GM19467 (cell line): ENCODE results near the gene PDE11A.

Experiments used
- ATAC-seq: cut with Tn5 transposase; IDR thresholded peaks from one replicate; pipeline ENCODE4 v1.9.1; 2021; ENCODE audit warnings: mild to moderate bottlenecking, moderate library complexity; ENCODE audit not compliant: unreplicated experiment

The PDE11A gene

DNA sequence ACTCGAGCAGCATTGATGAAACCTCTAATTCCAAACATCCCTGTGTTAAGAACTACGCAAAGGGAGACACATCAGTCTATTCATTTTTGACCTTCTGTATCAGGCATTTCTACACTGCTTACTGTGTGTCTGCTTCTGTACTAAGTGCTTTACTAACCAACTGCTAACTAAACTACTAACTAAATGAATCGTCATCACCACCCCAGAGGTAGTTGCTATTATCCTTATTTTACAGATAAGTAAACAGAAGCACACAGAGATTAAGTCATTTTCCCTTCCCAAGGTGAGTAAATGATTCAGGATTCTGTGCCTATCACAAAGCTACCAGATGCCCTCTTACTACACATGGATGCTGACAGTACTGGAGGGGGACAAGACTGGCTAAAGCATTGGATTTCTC, 395.9 kb downstream of the PDE11A start:
- ATAC-seq: no peak

DNA sequence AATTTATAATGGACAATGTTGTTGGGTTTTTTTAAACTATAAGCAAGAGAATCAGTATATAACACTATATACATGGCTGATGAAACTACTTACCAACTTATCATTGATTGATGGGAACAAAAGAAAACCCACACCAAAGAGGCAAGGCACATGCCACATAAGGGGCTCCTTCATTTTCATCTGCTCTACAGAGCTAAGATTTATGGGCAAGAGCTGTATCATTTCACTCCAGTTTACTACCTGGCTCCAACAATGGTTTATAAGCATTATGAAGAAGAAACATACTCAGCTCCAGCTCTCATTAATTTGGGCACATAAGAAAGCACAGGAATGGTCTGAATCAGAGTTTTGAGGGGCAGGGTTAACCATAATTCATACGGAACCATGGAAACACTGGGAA, 396.8 kb downstream of the PDE11A start:
- no peak for ATAC-seq

DNA sequence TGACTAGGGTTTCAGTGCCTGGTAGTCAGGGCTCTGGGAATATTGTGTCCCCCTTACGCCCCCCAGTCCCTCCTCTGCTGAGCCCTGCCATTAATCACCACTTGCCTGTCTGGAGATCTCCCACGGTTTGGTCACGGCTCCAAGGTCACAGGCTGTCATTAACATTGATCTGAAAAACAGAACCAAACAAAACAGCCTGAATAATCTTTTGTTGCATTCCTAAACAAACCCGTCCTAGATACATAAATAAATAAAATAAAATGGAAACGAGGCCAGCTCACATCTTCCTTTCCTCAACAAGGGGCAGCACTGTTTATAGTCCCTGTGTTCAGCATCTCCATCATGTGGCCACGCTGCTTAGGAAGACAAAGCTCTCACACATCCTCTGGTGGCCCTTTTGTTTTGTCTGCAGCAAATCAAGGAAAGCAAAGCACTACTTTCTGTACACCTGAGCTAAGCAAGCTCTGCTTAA, 397.2 kb downstream of the PDE11A start:
- ATAC-seq: no peak

DNA sequence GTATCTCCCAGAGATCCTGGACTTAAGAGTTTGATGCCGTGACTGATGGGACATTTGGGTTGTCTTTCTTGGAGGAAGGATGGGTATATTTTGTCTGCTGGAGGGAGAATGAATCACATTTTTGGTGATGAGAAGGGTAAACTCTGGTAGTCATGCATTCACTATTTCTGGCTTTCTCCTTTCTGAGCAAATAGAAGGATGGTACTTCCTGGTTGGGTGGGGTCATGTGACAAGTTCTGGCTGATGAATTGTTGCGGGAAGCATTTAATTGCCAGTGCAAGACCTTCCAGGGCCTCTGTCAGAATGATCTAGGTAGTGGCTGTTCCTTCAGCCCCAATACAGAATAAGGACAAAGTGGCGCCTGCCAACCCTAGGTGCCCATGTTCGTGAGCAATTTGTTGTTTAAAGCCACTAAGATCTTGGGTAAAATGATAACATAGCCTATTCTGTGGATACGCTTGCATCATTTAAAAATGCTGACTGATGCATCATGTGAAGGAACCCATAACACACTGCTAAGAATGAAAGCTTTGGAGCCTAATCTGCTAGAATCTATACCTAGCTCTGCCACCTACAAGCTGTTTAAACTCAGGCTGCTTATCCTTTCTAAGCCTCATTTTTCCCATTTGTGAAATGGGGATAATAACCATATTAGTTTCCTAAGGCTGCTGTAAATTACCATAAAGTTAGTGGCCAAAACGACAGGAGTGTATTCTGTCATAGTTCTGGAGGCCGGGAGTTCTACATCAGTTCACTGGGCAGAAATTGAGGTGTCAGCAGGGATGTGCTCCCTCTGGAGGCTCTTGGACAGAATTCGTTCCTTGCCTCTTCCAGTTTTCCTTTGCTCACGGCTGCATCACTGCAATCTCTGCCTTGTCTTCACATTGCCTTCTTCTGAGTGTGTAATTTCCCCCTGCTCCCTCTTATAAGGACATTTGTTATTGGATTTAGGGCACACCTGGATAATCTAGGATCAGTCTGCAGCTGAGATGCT, 398.7 kb downstream of the PDE11A start:
- no peak for ATAC-seq

DNA sequence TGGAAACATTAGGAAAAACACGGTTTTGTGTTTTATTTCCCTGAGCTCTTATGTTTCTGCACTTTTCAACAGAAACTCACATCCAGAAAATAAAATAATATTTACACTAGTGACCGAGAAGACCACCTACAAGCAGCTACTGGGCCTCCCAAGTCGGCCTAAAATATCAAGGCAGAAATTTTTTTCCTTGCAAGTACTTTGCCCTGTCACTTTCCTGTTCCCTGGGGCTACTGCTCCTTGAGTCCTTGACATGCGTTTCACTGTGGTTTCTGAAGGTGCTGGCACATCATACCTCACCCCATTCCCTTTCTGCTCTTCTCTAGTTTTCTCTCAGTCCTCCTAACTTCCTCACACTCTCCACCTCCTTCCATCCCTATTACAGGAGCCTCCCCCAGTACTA, 400.9 kb downstream of the PDE11A start:
- ATAC-seq: no peak

DNA sequence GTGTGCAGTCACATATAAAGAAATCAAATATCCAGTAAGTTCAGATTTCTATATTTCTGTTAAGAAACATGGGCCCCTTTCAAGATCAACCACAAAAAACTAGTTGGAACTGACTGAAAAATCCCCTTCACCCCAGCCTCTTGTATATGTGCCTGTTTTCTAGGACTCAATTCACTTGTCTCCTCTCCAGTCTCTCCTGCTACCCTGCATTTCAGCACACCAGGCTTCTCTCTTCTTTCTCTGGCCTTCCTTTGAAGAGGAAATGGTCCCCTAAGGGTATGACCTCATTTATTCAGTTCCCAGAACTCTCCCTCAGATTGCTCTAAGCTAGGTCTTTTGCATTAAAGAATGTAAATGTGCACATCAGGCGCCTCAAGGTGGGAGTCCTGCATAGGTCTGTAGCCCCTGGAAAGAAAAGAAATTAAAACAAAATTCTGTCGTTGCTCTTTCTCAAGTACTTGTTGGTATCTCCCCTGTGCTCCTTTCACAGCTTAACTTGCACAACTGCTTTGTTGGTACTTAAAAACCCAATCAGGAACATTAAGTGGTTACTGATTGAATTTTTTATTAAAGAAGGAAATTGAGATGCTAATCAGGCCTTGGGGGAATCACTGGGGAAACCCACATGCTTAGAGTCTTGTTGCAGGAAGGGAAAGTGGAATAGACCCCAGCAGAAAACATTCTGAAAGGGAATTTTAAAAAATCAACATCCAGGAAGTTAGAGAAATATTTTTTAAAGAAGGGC, 401.6 kb downstream of the PDE11A start:
- no peak for ATAC-seq

DNA sequence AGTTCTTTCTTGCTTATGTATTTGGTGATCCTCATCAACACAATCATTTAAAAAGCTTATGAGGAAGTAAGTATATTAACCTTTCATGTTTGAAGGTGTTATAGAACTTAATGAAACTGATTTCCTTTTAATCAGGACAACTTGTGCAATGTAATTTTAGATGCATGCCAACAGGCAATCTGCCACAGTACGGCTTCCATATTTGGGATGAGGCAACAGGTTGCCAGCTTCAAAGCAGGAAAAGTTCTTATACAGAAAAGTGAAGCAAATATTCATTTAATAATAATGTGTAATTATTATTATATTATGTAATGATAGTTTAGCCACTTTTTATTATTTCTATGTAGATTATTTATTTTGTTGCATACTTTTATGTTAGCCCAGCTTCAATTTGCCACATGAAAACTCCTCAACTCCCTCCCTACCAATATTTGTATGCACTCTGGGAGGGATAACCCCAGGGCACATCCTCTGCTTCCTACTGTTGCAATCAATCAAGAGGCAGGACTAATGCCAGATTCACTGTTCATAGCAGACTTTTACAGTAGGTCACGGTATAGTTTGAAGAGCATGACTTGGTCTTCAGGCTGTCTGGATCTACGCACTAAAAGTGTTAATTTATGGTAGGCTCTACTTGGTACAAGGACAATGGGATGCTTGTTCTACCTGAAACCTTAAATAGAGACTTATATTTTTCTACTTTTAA, 402.8 kb downstream of the PDE11A start:
- ATAC-seq: no peak

DNA sequence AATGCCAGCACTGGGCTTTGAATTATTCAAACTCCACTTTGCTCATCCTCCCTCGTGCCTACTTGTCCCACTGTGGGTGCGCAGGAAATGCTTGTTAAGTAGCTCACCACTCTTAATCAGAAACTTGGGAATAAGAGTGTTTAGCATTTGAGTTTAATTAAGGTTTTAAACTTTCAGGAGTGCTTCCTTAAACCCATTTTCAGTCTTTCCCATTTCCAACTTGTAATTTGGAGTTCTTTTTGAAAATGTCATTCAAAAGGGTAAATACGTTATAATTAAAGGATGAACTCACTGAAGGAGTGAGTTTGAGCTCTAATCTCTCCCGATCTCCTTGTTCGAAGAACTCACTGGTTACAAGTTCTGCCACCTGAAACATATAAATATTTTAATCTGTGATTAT, 403.4 kb downstream of the PDE11A start:
- ATAC-seq: no peak

DNA sequence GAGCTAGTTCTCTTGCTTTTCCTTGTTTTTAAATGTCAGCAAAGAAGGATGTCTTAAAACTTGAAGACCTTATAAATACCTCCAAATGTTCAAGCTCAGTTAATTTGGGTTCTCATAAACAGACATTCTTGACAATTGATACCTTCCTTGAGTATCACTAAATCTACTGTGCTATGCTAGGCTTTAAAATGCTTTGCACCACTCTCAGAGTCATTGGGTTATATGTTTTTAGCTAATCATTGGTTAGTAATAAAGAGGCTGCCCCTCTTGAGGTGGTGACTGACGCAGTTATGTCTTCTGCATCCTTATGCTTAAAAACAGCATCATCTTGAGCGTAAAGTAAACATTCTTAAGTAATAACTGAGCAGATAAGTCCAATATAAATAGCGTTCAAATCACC, 404.0 kb downstream of the PDE11A start:
- ATAC-seq: no peak

DNA sequence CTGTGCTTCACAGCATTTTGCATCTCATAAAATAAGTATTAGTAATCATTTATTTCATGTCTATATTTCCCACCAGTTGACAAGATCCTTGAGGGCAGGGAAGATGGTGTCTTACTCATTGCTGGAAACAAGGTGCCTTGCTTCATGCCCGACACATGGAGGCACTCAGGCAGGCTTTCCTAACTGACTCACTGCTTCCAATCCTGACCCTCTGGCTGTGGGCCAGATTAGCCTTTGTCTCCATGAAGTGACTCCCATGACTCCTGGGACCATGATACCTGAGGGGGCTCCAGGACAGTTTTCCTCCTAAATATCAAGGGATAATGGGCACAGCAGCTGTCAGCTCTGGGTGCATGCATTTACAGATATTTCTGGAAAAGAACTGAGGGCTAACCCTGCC, 405.0 kb downstream of the PDE11A start:
- no peak for ATAC-seq

DNA sequence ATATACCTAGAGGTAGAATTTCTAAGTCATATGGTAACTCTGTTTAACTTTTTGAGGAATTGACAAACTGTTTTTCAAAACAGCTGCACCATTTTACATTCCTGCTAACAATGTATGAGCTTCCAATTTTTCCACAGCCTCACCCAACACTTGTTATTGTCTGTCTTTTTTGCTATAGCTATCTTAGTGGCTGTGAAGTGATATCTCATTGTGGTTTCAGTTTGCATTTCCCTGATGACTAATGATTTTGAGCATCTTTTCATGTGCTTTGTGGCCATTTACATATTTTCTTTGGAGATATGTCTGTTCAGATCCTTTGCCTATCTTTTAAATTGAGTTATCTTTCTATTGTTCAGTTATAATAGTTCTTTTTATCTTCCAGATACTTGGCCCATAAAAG, 406.2 kb downstream of the PDE11A start:
- ATAC-seq: no peak

DNA sequence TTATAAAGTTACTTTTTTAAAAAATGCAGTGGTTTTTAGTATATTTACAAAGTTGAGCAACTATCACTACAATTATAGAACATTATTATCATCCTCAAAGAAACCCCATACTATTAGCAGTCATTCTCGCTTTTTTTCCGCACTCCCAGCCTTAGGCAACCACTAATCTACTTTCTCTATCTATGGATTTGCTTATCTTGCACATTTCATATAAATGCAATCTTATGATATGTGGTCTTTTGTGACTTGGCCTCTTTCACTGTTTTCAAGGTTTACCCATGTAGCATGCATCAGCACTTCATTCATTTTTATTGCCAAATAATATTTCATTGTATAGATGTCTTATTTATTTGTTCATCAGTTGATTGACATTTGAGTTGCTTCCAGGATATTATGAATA, 406.6 kb downstream of the PDE11A start:
- no peak for ATAC-seq

DNA sequence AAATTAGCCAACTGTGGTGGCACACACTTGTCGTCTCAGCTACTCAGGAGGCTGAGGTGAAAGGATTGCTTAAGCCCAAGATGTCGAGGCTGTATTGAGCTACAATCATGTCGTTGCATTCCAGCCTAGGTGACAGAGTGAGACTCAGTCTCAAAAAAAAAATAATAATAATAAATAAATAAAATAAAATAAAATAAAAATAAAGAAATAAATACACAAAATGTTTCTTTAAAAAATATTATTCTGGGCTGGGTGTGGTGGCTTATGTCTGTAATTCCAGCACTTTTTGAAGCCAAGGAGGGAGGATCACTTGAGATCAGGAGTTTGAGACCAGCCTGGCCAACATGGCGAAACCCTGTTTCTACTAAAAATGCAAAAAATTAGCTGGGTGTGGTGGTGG, 407.2 kb downstream of the PDE11A start:
- ATAC-seq: no peak

DNA sequence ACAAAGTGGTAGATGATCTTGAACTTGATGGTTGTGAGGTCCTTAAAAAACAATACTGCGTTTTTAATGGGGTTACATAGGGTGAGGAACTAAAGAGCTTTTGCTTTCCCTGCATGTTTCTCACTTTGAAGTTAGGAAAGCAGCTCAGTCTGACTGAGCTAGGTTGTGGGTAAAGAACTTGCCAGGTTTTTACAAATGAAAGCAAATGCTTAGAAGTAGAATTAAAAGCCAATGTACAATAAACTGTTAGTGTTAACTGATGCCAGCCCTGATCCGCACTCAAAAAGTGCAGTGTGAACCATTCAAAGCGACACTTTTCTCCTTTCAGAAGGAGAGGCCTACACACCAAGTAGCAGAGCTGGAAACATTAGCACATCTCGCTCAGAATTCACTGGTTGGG, 409.7 kb downstream of the PDE11A start:
- ATAC-seq: no peak

DNA sequence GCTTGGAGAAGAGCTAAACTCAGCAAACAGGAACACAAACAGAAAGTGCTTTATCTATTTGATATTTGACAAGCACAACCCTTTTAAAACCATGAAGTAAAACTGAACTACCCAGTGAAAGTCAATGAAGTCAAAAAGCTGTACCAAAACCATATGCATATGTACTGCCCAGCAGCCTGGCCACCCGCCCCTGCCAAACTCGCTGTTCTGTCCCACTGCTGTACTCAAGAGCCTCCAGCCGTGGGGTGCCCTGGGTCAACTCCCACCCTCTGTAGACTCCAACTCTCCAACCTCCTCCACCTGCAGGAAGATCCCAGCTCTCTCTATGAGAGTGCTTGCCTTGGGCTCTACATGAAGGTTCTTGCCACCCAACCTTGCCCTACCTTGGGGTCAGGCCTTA, 411.8 kb downstream of the PDE11A start:
- ATAC-seq: no peak

DNA sequence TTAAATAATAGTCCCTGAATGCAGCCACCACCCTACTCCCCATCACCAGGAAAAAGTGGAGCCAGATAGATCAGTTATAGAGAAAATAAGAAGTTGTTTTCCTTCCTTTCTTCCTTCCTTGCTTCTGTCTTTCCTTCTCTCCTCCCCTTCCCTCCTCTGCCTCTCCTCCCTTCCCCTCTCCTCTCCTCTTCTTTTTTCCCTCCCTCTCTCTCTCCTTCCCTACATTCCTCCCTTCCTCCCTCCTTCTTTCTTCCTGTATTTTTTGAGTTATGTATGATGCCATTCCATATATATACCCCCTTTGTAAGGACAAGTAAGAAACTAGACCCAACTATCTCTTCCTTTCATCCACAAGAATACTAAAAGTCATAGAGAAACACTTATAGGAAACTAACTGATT, 414.3 kb downstream of the PDE11A start:
- ATAC-seq: no peak

DNA sequence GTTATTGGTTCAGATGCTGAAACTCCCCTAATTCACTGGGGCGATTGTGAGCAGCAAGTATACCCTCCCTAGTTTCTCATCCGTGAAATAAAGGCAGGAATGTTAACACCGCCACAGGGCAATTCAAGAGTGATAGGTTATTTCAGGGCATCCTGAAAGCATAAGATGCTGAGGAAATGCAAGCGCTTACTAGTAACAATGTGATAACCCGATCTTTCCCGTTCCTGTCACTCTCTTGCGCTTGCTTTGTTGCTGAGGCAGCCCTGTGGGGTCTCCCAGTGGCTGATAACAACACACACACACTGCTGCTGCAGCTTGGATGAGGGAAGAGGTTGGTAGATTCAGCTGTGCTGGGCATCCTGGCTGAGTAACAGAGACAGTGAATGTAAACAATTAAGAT, 420.7 kb downstream of the PDE11A start:
- no peak for ATAC-seq

DNA sequence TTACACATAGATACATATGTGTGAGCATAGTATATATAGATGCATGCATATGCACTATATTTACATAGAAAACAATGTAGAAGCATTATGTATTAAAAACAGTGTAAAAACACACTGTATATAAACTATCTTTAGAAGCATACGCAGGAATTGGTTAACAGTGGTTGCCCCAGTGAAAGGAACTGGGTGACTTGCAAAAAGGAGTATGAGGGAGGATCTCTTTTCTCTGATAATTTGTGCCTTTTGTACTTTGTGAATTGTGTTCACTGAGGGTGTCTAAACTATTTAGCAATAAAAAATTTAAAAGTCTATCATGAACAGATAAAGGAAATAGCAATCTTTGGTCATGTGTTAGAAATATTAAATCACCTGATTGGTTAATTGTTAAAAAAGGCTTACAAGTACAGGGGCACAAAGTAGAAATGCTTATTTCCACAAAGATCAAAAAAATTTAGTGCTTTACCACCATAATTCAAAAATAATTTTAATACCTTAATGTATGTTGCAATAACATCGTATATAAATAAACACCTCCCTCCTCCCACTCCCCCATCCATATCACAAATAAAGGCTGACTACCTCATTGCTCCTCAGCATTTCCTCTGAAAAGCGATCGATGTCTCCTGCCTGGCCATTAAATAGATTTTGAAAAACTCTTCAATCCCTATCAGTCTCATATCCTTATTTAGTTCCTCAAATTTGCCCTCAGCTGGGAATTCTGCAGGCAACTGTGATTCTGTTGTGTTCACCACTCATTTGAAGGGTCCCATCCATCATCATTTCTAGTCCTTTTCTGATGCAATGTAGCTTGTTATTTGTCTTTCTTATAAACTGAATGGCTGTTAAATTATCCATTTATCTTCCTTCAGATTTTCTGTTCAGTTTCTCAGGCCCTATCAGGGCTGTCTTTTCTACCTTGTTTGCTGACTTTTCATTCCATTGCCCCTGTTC, 422.7 kb downstream of the PDE11A start:
- no peak for ATAC-seq

DNA sequence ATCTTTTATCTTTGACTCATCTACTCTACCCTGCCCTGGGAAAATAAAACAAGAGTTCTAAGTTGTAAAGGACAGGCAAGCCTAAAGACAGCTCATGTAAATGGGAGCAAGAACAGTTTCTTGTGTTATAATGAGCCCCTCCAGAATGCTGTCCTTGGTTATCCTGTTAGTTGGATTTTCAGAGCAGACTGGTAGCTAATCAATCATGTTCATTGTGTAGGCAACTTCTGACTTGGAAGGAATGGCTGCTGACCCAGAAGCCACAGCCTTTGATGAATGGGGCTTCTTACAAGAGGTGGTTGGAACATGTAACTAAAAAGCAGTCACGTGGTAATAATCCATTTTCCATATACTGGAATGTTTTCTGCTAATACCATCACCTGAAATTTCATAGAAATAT, 425.8 kb downstream of the PDE11A start:
- ATAC-seq: no peak

DNA sequence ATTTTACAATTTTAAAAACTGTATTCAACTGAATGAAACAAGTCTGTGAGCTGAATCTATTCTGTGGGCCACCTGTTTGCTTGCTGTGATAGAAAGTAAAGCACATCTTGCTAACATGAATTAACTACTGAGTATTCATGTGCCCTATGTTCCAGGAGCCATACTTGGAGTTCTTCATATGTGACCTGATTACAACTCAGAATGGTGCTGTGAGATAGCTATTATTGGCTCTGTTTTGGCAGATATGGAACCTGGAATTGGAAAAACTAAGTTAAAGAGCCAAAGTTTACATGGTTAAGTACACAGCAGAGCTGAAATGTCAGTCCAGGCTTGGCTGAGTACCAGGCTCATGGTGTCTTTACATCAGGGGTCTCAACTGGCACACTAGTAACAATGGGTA, 426.3 kb downstream of the PDE11A start:
- ATAC-seq: no peak
